Caco-2 (cell line): ENCODE data around the gene XRCC5. TPM values are rescaled to one million over a fixed set of nuclear protein-coding genes. Genes with fewer than 3 reads are reported as not detected.
"Not testable (repeated sequence)": the region's sequence is repeated elsewhere in the genome, so short reads cannot be mapped to it uniquely, and the experiment has no call there.

ENCODE experiments used
- BruUV-seq: library from RNA; stranded (reverse); fragments of 400-500 nt; replicated peaks from 2 replicates; lab custom pipeline; 2021; lab: Mats Ljungman, UMichigan
- CTCF ChIA-PET: fragments of 300-600 bp; sonication (Branson Sonifier 250); formaldehyde crosslinking; loops from one replicate; lab custom pipeline; 2022; ENCODE audit warnings: antibody characterized with exemption; lab: Charles Lee
- POLR2A ChIA-PET: fragments of 300-600 bp; sonication (Branson Sonifier 250); formaldehyde crosslinking; loops from one replicate; lab custom pipeline; 2022; ENCODE audit warnings: antibody characterized with exemption; lab: Charles Lee
- DNase-seq, 2 experiments: peaks; one replicate each; pipeline versions ENCODE4 v3.0.0 to v3.0.0-alpha.2; 2020 to 2022
- H3K27me3 ChIP-seq: replicated peaks from 2 replicates; pipeline ENCODE4 v1.6.0; 2011; ENCODE audit warnings: low read length; ENCODE audit not compliant: control insufficient read depth, insufficient read depth
- H3K36me3 ChIP-seq: 2 replicates; pipeline ENCODE4 v1.5.1; 2011; ENCODE audit warnings: low read length; ENCODE audit not compliant: control insufficient read depth, insufficient read depth
- H3K4me1 ChIP-seq: fragments of 250-450 bp; sonication (Bioruptor Pico); 2 replicates; pipeline ENCODE4 v1.5.1; 2020; ENCODE audit warnings: mild to moderate bottlenecking
- H3K4me3 ChIP-seq: 2 replicates; pipeline ENCODE4 v1.5.1; 2011; ENCODE audit warnings: low read depth, mild to moderate bottlenecking, control low read depth, low read length
- H3K9me3 ChIP-seq: fragments of 250-450 bp; sonication (Bioruptor Pico); 2 replicates; pipeline ENCODE4 v1.5.1; 2020; ENCODE audit warnings: mild to moderate bottlenecking, moderate library complexity
- H3K27ac Mint-ChIP-seq: one replicate; pipeline ENCODE4 v1.8.0; 2022; ENCODE audit warnings: mixed read lengths; ENCODE audit not compliant: unreplicated experiment
- H3K27me3 Mint-ChIP-seq: one replicate; pipeline ENCODE4 v1.8.0; 2022; ENCODE audit warnings: mixed read lengths; ENCODE audit not compliant: insufficient read depth, unreplicated experiment
- H3K36me3 Mint-ChIP-seq: one replicate; pipeline ENCODE4 v1.8.0; 2022; ENCODE audit warnings: mild to moderate bottlenecking, mixed read lengths; ENCODE audit not compliant: insufficient read depth, unreplicated experiment
- H3K4me1 Mint-ChIP-seq: one replicate; pipeline ENCODE4 v1.8.0; 2022; ENCODE audit warnings: low read depth, mixed read lengths; ENCODE audit not compliant: unreplicated experiment
- H3K4me3 Mint-ChIP-seq: one replicate; pipeline ENCODE4 v1.8.0; 2022; ENCODE audit warnings: mild to moderate bottlenecking, moderate library complexity, mixed read lengths; ENCODE audit not compliant: unreplicated experiment
- H3K9me3 Mint-ChIP-seq: one replicate; pipeline ENCODE4 v1.8.0; 2022; ENCODE audit warnings: mixed read lengths; ENCODE audit not compliant: unreplicated experiment
- intact Hi-C: fragments of 100-400 bp; cut with micrococcal nuclease; formaldehyde crosslinking; loops from one replicate; pipeline ENCODE4 v1.10.0; 2022; ENCODE audit not compliant: unreplicated experiment
- total RNA-seq: library from RNA; stranded (reverse); gene quantifications from 2 replicates; pipeline ENCODE4 v1.2.3, GENCODE V29; 2022
- TF ChIP-seq, protein P1 (sequence below), 2 experiments: fragments of 200-600 bp in 1 of 2; IDR thresholded peaks; 1 replicate in 1 of 2; 2 replicates in 1 of 2; pipeline versions ENCODE4 v1.5.1 to v1.8.0; 2011 to 2022; ENCODE audit warnings: antibody characterized with exemption in 1 of 2, control low read depth in 1 of 2, inconsistent platforms in 1 of 2, low read depth in 1 of 2, low read length in 1 of 2, mild to moderate bottlenecking in 1 of 2, moderate library complexity in 1 of 2; ENCODE audit not compliant: insufficient read depth in 1 of 2, severe bottlenecking in 1 of 2, unreplicated experiment in 1 of 2

Gene XRCC5
- total RNA-seq, 1 experiment from 2014 or later, result 319 TPM

DNA sequence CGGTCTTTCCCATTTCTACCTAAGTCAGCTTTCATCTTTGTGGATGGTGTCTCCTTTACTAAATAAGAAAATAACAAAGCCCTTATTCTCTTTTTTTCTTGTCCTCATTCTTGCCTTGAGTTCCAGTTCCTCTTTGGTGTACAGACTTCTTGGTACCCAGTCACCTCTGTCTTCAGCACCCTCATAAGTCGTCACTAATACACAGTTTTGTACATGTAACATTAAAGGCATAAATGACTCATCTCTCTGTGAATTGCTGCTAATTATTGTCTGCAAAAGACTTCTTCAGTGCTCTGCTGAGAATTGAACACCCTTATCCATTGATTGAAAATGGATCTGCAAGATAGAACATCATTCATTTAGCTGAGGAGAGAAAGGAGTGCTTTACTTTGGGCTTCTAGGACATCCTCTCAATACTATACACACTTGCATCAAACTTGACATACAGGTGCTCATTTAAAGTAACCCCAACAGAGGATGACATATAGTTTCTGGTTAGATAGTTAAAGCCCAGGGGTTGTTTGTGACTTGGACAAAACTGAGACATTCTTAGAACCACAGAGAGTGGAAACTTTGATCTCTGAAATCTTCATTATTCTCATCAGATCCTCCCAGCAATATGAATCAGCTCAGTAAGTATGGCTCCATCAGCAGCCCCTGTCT lies 97.0 kb downstream of the XRCC5 start:
- no TSS peak for BruUV-seq
- no peak overlapping the region for H3K4me3 ChIP-seq
- H3K36me3 Mint-ChIP-seq, result peaks cover 95% of the 10 kb centered on the region
- H3K4me3 Mint-ChIP-seq, result no peak overlapping the region
- peaks cover 13% of the 10 kb centered on the region for H3K36me3 ChIP-seq
- H3K9me3 ChIP-seq, result no peaks in the 10 kb centered on the region
- CTCF ChIA-PET, result no interaction called here
- H3K4me1 Mint-ChIP-seq, result peaks cover 16% of the 10 kb centered on the region
- POLR2A ChIA-PET, result no interaction called here
- H3K4me1 ChIP-seq, result peaks cover 21% of the 10 kb centered on the region
- H3K27me3 ChIP-seq, result no peaks in the 10 kb centered on the region
- H3K9me3 Mint-ChIP-seq, result no peaks in the 10 kb centered on the region
- no peak for DNase-seq
- intact Hi-C loops, result no loop called here
- no peak overlapping the region for H3K27ac Mint-ChIP-seq
- TF ChIP-seq, protein P1, sequence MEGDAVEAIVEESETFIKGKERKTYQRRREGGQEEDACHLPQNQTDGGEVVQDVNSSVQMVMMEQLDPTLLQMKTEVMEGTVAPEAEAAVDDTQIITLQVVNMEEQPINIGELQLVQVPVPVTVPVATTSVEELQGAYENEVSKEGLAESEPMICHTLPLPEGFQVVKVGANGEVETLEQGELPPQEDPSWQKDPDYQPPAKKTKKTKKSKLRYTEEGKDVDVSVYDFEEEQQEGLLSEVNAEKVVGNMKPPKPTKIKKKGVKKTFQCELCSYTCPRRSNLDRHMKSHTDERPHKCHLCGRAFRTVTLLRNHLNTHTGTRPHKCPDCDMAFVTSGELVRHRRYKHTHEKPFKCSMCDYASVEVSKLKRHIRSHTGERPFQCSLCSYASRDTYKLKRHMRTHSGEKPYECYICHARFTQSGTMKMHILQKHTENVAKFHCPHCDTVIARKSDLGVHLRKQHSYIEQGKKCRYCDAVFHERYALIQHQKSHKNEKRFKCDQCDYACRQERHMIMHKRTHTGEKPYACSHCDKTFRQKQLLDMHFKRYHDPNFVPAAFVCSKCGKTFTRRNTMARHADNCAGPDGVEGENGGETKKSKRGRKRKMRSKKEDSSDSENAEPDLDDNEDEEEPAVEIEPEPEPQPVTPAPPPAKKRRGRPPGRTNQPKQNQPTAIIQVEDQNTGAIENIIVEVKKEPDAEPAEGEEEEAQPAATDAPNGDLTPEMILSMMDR (IDR thresholded peaks at IDR 0.05; ENCODE audit: insufficient read depth in 1 of 2, low read depth in 1 of 2, low read length in 1 of 2, severe bottlenecking in 1 of 2, unreplicated experiment in 1 of 2), result no peak
- no peaks in the 10 kb centered on the region for H3K27me3 Mint-ChIP-seq

DNA sequence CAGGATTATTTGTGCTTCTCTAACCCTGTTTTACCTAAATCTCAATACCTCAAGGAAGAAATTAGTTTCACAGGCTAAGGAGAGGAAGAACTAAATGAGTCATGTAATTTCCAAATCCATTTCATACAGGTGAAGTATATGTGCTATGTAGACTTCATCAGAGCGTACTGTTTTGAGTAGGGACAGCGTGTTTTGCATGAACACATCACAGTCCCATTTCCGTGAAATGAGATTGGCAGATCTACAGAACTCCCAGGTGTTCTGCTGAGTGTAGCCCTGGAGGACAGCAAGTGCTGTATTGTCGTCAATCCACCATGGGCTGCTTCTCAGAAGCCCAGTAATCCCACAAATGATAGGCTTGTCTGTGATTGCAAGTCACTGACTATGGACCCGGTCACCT lies 97.7 kb downstream of the XRCC5 start:
- H3K9me3 Mint-ChIP-seq, result no peaks in the 10 kb centered on the region
- Histone ChIP-seq H3K36me3 (peaks cover 10% of the 10 kb centered on the region), H3K27me3 (no peaks in the 10 kb centered on the region), H3K9me3 (no peaks in the 10 kb centered on the region), H3K4me3 (no peak overlapping the region), H3K4me1 (peaks cover 15% of the 10 kb centered on the region)
- CTCF ChIA-PET, result no interaction called here
- BruUV-seq, result no TSS peak
- intact Hi-C loops, result no loop called here
- no peaks in the 10 kb centered on the region for H3K27me3 Mint-ChIP-seq
- no peak overlapping the region for H3K4me3 Mint-ChIP-seq
- POLR2A ChIA-PET, result no interaction called here
- peaks cover 10% of the 10 kb centered on the region for H3K4me1 Mint-ChIP-seq
- peaks cover 95% of the 10 kb centered on the region for H3K36me3 Mint-ChIP-seq
- no peak overlapping the region for H3K27ac Mint-ChIP-seq
- TF ChIP-seq, protein P1 (IDR thresholded peaks at IDR 0.05; ENCODE audit: insufficient read depth in 1 of 2, low read depth in 1 of 2, low read length in 1 of 2, severe bottlenecking in 1 of 2, unreplicated experiment in 1 of 2), result no peak
- DNase-seq, result no peak

DNA sequence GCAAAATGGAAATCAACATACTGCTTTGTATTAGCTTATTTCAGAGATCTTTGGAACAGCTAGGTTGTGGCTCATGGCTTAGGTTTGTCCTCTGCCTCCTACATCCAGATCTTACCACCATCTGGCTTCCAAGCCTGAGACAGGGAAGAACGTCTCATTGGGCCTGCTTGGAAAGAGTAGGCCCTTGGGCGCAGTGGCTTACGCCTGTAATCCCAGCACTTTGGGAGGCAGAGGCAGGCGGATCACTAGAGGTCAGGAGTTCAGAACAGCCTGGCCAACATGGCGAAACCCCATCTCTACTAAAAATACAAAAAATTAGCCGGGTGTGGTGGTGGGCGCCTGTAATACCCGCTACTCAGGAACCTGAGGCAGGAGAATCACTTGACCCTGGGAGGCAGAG lies 99.5 kb downstream of the XRCC5 start:
- H3K27ac Mint-ChIP-seq, BruUV-seq, H3K4me1 ChIP-seq, intact Hi-C loops, H3K27me3 Mint-ChIP-seq, H3K4me3 Mint-ChIP-seq, H3K9me3 ChIP-seq, H3K9me3 Mint-ChIP-seq, H3K27me3 ChIP-seq, POLR2A ChIA-PET, H3K4me3 ChIP-seq, DNase-seq, H3K4me1 Mint-ChIP-seq: not testable (repeated sequence)
- CTCF ChIA-PET, result interaction anchor here (0.5 kb wide), 1 partner anchor 195 kb away, joined by 3 read pairs; no protein-coding TSS in a partner anchor
- H3K36me3 ChIP-seq, result peaks cover 10% of the 10 kb centered on the region
- H3K36me3 Mint-ChIP-seq, result peaks cover 81% of the 10 kb centered on the region
